Colonic mucosa (tissue), 4 donors: ENCODE data around the gene SFMBT1. TPM values are rescaled to one million over a fixed set of nuclear protein-coding genes. Genes with fewer than 3 reads are reported as not detected.

Source experiments
- DNase-seq: peaks from one replicate; pipeline ENCODE4 v3.0.0-alpha.2; 2020
- H3K27ac ChIP-seq: fragments of 200-600 bp; one replicate; pipeline ENCODE4 v1.8.0; 2021
- H3K27me3 ChIP-seq: fragments of 200-600 bp; one replicate; pipeline ENCODE4 v1.8.0; 2021
- H3K36me3 ChIP-seq: fragments of 200-600 bp; one replicate; pipeline ENCODE4 v1.8.0; 2021
- H3K4me1 ChIP-seq: fragments of 200-600 bp; one replicate; pipeline ENCODE4 v1.8.0; 2021; ENCODE audit warnings: mild to moderate bottlenecking
- H3K4me3 ChIP-seq: fragments of 200-600 bp; one replicate; pipeline ENCODE4 v1.8.0; 2021
- H3K9ac ChIP-seq, 2 donors: one replicate each; pipeline ENCODE4 v1.7.0; 2013; ENCODE audit warnings: control low read depth in 2 of 2, low read depth in 2 of 2, low read length in 2 of 2
- H3K9me3 ChIP-seq: fragments of 200-600 bp; one replicate; pipeline ENCODE4 v1.8.0; 2021
- CTCF ChIP-seq: fragments of 200-600 bp; IDR thresholded peaks from one replicate; pipeline ENCODE4 v1.8.0; 2022; ENCODE audit warnings: antibody characterized with exemption, mild to moderate bottlenecking
- intact Hi-C: fragments of 100-400 bp; cut with DNase I; formaldehyde crosslinking; loops from one replicate; pipeline ENCODE4 v1.14.1; 2022
- total RNA-seq, 2 donors: library from RNA; stranded (reverse); fragmentation: NEBNext Ultra II Directional in 1 of 2; extraction: Animal tissue kit (Norgen Biotek cat#: 25700) in 1 of 2; gene quantifications; one replicate each; pipeline ENCODE4 v1.2.1, GENCODE V29; 2021
- donor health status: healthy.
- donor health status: DM: no; HTN: no; CAD: no.
- donor health status: DM: no; HTN: no; CAD: no.

The SFMBT1 gene
- total RNA-seq, 2 donors from 2014 or later = 19.4 to 30.8 TPM

GRCh38 chr3:53024315-53024714, 21.6 kb downstream of the SFMBT1 start:
- TF ChIP-seq CTCF = no peak
- H3K9me3 ChIP-seq = no peaks in the 10 kb centered on the region
- no peak for DNase-seq
- no peak overlapping the region for H3K27ac ChIP-seq
- H3K36me3 ChIP-seq = no peaks in the 10 kb centered on the region
- no peaks in the 10 kb centered on the region for H3K27me3 ChIP-seq
- intact Hi-C loops = no loop called here
- H3K9ac ChIP-seq = no peak overlapping the region
- H3K4me1 ChIP-seq = no peaks in the 10 kb centered on the region
- H3K4me3 ChIP-seq = no peak overlapping the region

DNA sequence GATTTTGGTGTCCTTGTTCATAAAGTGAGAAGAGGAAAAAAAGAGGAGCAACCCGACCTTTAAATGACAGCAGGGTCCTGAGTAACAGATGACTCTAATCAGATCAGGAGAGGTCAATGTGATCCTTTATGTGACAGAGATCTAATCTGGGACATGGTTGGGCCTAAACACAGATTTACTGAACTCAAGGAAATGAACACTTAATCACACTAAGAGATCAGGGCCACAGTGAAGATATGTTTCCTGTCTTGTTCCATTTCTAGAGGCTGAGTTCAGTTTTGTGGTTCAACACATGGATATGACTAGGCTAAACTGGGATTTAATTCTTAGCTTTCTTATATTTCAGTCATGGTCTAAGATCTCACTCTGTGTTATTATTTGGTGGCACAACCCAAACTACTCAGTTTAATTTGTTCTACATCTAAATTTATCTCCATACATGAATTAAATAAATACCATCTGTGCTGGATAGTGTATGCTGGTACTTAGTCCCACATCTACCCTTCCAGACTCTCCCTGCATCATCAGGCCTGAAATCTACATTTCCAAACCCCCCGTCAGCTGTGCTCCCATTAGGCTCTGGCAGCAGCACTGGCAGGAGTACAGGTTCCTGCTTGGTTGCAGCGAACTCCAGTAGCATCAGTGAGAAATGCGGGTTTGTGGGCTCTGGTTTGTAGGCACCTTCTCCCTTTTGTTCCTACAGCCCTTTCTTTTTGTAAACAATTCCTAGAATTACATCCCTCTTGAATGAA, 22.6 kb downstream of the SFMBT1 start:
- no peak overlapping the region for H3K9ac ChIP-seq
- TF ChIP-seq CTCF = no peak
- H3K4me3 ChIP-seq = no peak overlapping the region
- H3K4me1 ChIP-seq = no peaks in the 10 kb centered on the region
- H3K27me3 ChIP-seq = no peaks in the 10 kb centered on the region
- no peak overlapping the region for H3K27ac ChIP-seq
- intact Hi-C loops = no loop called here
- H3K36me3 ChIP-seq = no peaks in the 10 kb centered on the region
- no peak for DNase-seq
- no peaks in the 10 kb centered on the region for H3K9me3 ChIP-seq

DNA sequence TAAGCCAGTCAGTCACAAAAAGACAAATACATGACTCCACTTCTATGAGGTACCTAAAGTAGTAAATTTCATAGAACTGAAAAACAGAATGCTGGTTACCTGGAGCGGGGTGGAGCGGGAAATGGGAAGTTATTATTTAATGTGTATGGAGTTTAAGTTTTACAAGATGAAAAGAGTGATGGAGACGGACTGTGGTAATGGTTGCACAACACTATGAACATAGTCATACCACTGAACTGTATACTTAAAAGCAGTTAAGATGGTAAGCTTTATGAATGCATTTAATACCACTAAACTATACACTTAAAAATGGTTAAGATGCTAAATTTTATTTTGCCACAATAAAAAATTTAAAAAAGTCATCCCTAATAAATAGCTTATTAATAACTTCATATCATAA, 23.2 kb downstream of the SFMBT1 start:
- Histone ChIP-seq H3K27ac (no peak overlapping the region), H3K27me3 (no peaks in the 10 kb centered on the region), H3K4me3 (no peak overlapping the region), H3K36me3 (no peaks in the 10 kb centered on the region), H3K9me3 (no peaks in the 10 kb centered on the region), H3K9ac (no peak overlapping the region), H3K4me1 (no peaks in the 10 kb centered on the region)
- intact Hi-C loops = no loop called here
- TF ChIP-seq CTCF = no peak
- DNase-seq = no peak

DNA sequence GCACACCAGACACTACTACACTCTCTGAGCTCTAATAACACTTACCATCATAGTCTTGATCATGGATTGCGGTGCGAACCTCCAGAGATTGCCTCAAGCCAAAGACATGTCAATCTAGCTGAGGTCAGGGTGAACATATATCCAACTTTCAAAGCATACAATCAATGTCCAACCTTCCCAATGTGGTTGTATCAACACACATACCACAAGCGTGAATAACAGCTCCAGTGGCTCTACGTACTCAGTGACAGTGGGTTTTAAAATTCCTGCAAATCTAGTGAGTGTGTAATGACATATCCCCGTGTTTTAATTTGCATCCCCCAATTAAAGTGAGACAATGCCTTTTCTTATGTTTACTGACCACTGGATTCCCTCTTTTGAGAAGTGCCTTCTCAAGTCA, 29.6 kb downstream of the SFMBT1 start:
- Histone ChIP-seq H3K9me3 (no peaks in the 10 kb centered on the region), H3K4me1 (no peaks in the 10 kb centered on the region), H3K36me3 (no peaks in the 10 kb centered on the region), H3K27me3 (no peaks in the 10 kb centered on the region), H3K27ac (no peak overlapping the region), H3K9ac (no peak overlapping the region), H3K4me3 (no peak overlapping the region)
- DNase-seq = no peak
- TF ChIP-seq CTCF = no peak
- intact Hi-C loops = no loop called here

DNA sequence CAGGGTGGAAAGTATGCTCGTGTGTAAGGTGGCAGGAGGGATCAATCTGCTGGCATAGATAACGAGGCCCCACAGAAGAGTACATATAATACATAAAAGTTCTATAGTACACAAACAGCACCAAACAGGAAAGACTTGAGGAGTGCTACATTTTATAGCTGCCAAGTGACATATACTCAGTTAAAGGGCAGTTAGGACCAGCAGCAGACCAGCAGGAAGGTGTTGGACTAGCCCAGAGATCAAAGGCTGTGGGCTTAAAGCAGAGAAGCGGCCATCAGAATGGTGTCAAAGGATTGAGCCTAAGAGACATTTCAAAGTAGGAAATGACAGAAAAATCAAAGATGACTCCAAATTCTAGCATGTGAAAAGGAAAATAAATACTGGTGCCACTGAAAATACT, 34.5 kb downstream of the SFMBT1 start:
- H3K36me3 ChIP-seq = no peaks in the 10 kb centered on the region
- TF ChIP-seq CTCF = no peak
- H3K4me3 ChIP-seq = no peak overlapping the region
- no peaks in the 10 kb centered on the region for H3K27me3 ChIP-seq
- no peaks in the 10 kb centered on the region for H3K4me1 ChIP-seq
- H3K9me3 ChIP-seq = no peaks in the 10 kb centered on the region
- intact Hi-C loops = no loop called here
- no peak for DNase-seq
- H3K27ac ChIP-seq = no peak overlapping the region
- no peak overlapping the region for H3K9ac ChIP-seq
